HepG2 (cell line): Measurements from ENCODE around the gene CEBPZOS. TPM values are rescaled to one million over a fixed set of nuclear protein-coding genes. Genes with fewer than 3 reads are reported as not detected.

Experiments used
- FOXM1 ChIP-seq: sonication (generic); formaldehyde crosslinking; IDR thresholded peaks from 2 replicates; pipeline ENCODE4 v1.5.0; 2020; ENCODE audit warnings: missing genetic modification reagents
- MED8 ChIP-seq: sonication (generic); formaldehyde crosslinking; IDR thresholded peaks from 2 replicates; pipeline ENCODE4 v1.8.1; 2023; ENCODE audit warnings: mild to moderate bottlenecking, missing genetic modification reagents; ENCODE audit not compliant: insufficient replicate concordance
- SRF ChIP-seq: IDR thresholded peaks from 2 replicates; pipeline ENCODE4 v1.6.1; 2011; ENCODE audit warnings: mild to moderate bottlenecking, low read depth, low read length, moderate library complexity
- ZNF678 ChIP-seq: sonication (generic); formaldehyde crosslinking; IDR thresholded peaks from 2 replicates; pipeline ENCODE4 v1.4.0; 2020; ENCODE audit warnings: mild to moderate bottlenecking, missing genetic modification reagents
- ZNF75D ChIP-seq: sonication (generic); formaldehyde crosslinking; IDR thresholded peaks from 2 replicates; pipeline ENCODE4 v1.8.1; 2023; ENCODE audit warnings: missing genetic modification reagents, mild to moderate bottlenecking, borderline replicate concordance
- ZNF891 ChIP-seq: sonication (generic); formaldehyde crosslinking; IDR thresholded peaks from 2 replicates; pipeline ENCODE4 v1.5.0; 2020; ENCODE audit warnings: mild to moderate bottlenecking, missing genetic modification reagents
- ZSCAN9 ChIP-seq: IDR thresholded peaks from 2 replicates; pipeline ENCODE4 v1.6.1; 2016; ENCODE audit warnings: borderline replicate concordance
- polyA plus RNA-seq, 8 experiments: library from polyadenylated mRNA; depleted of rRNA in 3 of 8; stranded (reverse) in 7 of 8; unstranded in 1 of 8; fragments of >200 nt; fragmentation: Illumina TruSeq in 4 of 8; extraction: Trizol in 4 of 8; gene quantifications; 2 replicates each; pipeline versions ENCODE4 v1.2.1 to v1.2.3, GENCODE V29; 2011 to 2016; ENCODE audit warnings: low read depth in 4 of 8, missing spikeins in 1 of 8, mixed read lengths in 1 of 8; ENCODE audit not compliant: insufficient read depth in 1 of 8
- total RNA-seq, 5 experiments: library from RNA; depleted of rRNA; stranded (reverse); fragments of >200 nt; fragmentation: Illumina TruSeq; extraction: Trizol; gene quantifications; 2 replicates each; pipeline ENCODE4 v1.2.3, GENCODE V29; 2016; ENCODE audit warnings: low read depth in 1 of 5
- TF ChIP-seq, protein P1 (sequence below): sonication (generic); formaldehyde crosslinking; IDR thresholded peaks from 2 replicates; pipeline ENCODE4 v1.4.0; 2020; ENCODE audit warnings: mild to moderate bottlenecking, missing genetic modification reagents
- TF ChIP-seq, protein P2 (sequence below): sonication (generic); formaldehyde crosslinking; IDR thresholded peaks from 2 replicates; pipeline ENCODE4 v1.8.1; 2023; ENCODE audit warnings: mild to moderate bottlenecking, missing genetic modification reagents, borderline replicate concordance
- TF ChIP-seq, protein P3 (sequence below): IDR thresholded peaks from 2 replicates; pipeline ENCODE4 v1.6.1; 2016; ENCODE audit warnings: low read depth, missing genetic modification reagents, missing compliant biosample characterization
- TF ChIP-seq, protein P4 (sequence below): sonication (generic); formaldehyde crosslinking; IDR thresholded peaks from 2 replicates; pipeline ENCODE4 v1.8.0; 2022; ENCODE audit warnings: mild to moderate bottlenecking, missing genetic modification reagents, borderline replicate concordance
- TF ChIP-seq, protein P5 (sequence below): sonication (generic); formaldehyde crosslinking; IDR thresholded peaks from 2 replicates; pipeline ENCODE4 v1.4.0; 2020; ENCODE audit warnings: mild to moderate bottlenecking, missing genetic modification reagents, borderline replicate concordance

CEBPZOS gene
- total and polyA plus RNA-seq, 2 of the 13 experiments (the other 11 are each of a cell fraction or from before 2014, with no cell fraction given) = 18.6 to 44.7 TPM

DNA sequence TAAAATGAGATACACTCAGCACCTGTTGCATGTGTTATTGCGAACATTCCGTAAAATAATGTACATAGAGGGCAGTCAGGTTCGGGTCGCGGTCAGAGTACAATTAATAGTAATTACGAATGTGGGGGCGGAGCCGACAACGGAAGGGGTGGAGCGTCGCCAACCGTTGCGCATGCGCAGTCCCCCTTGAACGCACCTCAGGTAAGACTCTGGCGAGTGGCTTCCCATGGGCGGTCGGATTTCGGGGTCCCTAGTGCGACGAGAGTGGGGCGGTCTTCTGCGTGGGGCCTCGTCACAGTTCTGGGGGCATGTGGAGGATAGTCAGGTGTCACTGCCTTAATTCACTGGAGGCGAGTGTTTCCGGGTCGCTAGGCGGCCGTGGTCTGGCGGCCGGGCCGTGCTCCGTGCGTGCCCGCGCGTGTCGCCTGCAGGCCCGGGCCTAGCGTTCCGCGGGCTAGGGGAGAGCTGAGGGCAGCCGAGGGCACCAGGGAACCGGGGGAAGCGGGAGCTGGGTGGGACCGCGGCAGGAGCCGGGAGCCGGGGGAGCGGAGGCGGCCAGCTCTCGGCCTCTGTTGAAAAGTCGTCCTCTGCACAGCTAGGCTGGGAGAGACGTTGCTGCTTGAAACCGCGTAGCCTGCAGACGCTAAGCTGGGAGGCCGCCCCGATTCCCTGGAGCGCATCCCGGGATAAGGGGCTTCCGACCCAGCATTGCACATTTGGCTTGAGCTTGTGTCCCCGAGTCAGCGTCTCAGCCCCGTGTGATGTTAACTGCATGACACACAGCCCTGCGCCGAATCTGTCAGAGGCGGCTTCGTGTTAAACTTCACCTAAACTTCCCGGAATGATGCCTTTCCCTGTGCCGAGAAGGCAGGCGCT lies at the start of gene CEBPZOS (continued):
- TF ChIP-seq, protein P1, sequence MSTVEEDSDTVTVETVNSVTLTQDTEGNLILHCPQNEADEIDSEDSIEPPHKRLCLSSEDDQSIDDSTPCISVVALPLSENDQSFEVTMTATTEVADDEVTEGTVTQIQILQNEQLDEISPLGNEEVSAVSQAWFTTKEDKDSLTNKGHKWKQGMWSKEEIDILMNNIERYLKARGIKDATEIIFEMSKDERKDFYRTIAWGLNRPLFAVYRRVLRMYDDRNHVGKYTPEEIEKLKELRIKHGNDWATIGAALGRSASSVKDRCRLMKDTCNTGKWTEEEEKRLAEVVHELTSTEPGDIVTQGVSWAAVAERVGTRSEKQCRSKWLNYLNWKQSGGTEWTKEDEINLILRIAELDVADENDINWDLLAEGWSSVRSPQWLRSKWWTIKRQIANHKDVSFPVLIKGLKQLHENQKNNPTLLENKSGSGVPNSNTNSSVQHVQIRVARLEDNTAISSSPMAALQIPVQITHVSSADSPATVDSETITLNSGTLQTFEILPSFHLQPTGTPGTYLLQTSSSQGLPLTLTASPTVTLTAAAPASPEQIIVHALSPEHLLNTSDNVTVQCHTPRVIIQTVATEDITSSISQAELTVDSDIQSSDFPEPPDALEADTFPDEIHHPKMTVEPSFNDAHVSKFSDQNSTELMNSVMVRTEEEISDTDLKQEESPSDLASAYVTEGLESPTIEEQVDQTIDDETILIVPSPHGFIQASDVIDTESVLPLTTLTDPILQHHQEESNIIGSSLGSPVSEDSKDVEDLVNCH (CRISPR knock-in tag) = no peak
- TF ChIP-seq SRF (no peak), ZNF75D (no peak), MED8 (CRISPR knock-in tag) (peak; percentile 83), ZSCAN9 (CRISPR knock-in tag) (peak; percentile 92), ZNF891 (CRISPR knock-in tag) (peak; percentile 100), FOXM1 (CRISPR knock-in tag) (no peak), ZNF678 (CRISPR knock-in tag) (0 out of 2 replicates have a peak, but pooled peaks have one; percentile 72)
- TF ChIP-seq, protein P2, sequence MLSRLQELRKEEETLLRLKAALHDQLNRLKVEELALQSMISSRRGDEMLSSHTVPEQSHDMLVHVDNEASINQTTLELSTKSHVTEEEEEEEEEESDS (CRISPR knock-in tag) = 0 out of 2 replicates have a peak, but pooled peaks have one; percentile 21
- TF ChIP-seq, protein P3, sequence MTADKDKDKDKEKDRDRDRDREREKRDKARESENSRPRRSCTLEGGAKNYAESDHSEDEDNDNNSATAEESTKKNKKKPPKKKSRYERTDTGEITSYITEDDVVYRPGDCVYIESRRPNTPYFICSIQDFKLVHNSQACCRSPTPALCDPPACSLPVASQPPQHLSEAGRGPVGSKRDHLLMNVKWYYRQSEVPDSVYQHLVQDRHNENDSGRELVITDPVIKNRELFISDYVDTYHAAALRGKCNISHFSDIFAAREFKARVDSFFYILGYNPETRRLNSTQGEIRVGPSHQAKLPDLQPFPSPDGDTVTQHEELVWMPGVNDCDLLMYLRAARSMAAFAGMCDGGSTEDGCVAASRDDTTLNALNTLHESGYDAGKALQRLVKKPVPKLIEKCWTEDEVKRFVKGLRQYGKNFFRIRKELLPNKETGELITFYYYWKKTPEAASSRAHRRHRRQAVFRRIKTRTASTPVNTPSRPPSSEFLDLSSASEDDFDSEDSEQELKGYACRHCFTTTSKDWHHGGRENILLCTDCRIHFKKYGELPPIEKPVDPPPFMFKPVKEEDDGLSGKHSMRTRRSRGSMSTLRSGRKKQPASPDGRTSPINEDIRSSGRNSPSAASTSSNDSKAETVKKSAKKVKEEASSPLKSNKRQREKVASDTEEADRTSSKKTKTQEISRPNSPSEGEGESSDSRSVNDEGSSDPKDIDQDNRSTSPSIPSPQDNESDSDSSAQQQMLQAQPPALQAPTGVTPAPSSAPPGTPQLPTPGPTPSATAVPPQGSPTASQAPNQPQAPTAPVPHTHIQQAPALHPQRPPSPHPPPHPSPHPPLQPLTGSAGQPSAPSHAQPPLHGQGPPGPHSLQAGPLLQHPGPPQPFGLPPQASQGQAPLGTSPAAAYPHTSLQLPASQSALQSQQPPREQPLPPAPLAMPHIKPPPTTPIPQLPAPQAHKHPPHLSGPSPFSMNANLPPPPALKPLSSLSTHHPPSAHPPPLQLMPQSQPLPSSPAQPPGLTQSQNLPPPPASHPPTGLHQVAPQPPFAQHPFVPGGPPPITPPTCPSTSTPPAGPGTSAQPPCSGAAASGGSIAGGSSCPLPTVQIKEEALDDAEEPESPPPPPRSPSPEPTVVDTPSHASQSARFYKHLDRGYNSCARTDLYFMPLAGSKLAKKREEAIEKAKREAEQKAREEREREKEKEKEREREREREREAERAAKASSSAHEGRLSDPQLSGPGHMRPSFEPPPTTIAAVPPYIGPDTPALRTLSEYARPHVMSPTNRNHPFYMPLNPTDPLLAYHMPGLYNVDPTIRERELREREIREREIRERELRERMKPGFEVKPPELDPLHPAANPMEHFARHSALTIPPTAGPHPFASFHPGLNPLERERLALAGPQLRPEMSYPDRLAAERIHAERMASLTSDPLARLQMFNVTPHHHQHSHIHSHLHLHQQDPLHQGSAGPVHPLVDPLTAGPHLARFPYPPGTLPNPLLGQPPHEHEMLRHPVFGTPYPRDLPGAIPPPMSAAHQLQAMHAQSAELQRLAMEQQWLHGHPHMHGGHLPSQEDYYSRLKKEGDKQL (CRISPR knock-in tag) = peak; percentile 16; the same call in 1 of the 2 replicates
- TF ChIP-seq, protein P4, sequence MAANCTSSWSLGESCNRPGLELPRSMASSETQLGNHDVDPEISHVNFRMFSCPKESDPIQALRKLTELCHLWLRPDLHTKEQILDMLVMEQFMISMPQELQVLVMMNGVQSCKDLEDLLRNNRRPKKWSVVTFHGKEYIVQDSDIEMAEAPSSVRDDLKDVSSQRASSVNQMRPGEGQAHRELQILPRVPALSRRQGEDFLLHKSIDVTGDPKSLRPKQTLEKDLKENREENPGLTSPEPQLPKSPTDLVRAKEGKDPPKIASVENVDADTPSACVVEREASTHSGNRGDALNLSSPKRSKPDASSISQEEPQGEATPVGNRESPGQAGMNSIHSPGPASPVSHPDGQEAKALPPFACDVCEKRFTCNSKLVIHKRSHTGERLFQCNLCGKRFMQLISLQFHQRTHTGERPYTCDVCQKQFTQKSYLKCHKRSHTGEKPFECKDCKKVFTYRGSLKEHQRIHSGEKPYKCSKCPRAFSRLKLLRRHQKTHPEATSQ = peak; percentile 84
- TF ChIP-seq, protein P5, sequence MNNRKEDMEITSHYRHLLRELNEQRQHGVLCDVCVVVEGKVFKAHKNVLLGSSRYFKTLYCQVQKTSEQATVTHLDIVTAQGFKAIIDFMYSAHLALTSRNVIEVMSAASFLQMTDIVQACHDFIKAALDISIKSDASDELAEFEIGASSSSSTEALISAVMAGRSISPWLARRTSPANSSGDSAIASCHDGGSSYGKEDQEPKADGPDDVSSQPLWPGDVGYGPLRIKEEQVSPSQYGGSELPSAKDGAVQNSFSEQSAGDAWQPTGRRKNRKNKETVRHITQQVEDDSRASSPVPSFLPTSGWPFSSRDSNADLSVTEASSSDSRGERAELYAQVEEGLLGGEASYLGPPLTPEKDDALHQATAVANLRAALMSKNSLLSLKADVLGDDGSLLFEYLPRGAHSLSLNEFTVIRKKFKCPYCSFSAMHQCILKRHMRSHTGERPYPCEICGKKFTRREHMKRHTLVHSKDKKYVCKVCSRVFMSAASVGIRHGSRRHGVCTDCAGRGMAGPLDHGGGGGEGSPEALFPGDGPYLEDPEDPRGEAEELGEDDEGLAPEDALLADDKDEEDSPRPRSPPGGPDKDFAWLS (CRISPR knock-in tag) = 0 out of 2 replicates have a peak, but pooled peaks have one; percentile 59
